NCI-H2171 (cell line): Measurements from ENCODE around the gene PRRG3.

ENCODE experiments used
- DNase-seq: peaks from one replicate; lab custom pipeline; 2025; lab: John Stamatoyannopoulos, UW

Gene PRRG3

DNA sequence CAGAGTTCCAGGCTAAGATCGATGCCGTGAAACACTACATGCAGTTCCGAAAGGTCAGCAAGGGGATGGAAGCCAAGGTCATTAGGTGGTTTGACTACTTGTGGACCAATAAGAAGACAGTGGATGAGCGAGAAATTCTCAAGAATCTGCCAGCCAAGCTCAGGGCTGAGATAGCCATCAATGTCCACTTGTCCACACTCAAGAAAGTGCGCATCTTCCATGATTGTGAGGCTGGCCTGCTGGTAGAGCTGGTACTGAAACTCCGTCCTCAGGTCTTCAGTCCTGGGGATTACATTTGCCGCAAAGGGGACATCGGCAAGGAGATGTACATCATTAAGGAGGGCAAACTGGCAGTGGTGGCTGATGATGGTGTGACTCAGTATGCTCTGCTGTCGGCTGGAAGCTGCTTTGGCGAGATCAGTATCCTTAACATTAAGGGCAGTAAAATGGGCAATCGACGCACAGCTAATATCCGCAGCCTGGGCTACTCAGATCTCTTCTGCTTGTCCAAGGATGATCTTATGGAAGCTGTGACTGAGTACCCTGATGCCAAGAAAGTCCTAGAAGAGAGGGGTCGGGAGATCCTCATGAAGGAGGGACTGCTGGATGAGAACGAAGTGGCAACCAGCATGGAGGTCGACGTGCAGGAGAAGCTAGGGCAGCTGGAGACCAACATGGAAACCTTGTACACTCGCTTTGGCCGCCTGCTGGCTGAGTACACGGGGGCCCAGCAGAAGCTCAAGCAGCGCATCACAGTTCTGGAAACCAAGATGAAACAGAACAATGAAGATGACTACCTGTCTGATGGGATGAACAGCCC lies 48.6 kb downstream of the PRRG3 start:
- no peak for DNase-seq

DNA sequence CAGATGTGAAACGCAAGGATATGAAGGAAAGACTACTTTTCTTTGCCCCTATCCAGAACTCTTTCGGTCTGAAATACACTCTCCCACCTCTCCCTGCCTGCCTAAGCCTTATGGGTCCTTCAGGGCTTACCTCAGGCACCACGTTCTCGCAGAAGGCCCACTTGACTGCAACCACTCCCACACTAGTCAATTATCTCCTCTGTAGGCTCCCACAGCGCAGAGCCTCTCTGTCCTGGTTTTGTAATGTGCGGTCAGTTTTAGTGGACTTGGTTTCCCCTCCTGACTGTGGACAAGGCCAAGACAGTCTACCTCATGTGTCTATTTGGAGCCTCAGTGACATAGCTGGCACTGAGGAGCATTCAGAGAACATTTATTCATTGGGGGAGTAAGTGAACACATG lies 50.4 kb downstream of the PRRG3 start:
- DNase-seq = no peak

DNA sequence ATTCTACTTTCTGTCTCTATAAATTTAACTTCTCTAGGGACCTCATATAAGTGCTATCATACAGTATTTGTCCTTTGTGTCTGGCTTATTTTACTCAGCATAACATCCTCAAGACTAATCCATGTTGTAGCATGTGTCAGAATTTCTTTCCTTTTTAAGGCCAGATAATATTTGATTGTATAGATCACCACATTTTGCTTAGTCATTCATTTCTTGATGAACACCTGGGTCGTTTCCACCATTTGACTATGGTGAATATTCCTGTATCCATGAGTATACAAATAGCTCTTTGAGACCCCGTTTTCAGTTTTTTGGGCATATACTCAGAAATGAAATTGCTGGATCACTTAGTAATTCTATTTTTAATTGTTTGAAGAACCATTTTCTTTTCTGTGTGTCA lies 51.2 kb downstream of the PRRG3 start:
- no peak for DNase-seq

DNA sequence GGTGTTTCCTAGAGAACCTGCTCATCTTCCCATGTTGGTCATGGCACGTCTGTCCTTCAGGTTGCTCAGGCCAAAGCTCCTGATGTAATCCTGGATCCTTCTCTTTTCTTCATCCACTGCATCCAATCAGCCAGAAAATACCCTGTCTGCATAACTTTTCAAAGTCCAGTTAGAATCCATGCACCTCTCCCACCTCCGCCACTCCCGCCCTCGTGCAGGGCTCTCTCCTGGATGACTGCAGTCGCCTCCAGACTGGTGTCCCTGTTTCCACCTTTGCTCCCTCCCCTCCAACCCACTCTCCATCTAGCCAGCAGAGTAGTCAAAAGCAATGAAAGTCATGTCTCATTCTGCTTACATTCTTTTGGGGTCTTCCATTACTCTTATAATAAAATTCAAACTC lies 55.3 kb downstream of the PRRG3 start:
- DNase-seq = no peak

DNA sequence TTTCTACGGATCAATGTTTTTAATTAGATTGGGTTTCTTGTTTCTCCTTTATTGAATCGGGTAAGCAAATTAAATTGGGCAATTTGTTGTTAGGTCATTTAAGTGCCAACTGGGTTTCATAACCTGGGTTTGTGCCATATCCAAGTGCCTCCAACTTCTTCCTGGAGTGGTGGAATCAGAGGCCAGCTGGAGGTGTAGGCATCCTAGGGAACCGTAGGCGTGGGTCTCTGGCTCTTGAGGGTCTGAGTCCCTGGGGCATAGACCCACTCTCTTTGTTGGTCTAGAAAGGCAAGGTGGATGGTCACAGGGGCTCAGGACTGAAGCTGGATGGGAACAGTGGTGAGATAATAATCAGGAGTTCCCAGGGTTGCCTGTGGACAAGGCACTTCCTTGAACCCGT lies 57.6 kb downstream of the PRRG3 start:
- DNase-seq = no peak

DNA sequence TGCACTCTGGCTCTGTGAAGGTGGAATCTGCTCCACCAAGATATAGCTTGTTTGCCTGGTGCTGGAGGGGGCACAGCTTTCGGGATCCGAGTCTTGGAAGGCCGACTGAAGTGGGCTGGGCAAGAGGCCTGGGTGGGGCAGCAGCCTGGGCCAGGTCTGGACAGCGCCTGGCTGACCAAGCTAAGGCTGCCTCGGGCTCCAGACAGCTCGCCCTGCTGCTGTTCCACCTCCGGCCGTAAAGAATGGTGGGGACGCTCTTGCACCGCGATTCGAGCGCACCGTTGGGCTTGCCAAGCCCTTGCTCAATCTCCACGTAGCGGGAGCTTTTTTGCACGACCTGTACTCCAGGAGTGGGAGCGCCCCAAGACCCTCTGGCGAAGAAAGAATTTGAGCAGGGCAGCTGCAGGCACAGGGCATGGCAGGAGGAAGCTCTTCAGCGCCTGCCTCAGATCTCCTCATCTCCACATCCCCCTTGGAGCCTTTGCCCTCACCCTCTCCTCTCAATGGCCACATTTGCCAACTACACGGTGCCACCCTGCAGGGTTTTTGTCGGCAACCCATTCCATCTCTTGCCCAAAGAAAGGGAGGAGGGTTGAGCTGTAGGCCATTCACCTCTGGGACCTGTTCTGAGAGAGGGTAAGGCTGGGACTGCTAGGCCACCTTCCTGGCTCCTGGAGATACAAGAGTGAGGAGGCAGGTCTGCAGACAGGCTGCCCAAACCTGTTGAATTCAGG lies 58.2 kb downstream of the PRRG3 start:
- DNase-seq = peak; percentile 23

DNA sequence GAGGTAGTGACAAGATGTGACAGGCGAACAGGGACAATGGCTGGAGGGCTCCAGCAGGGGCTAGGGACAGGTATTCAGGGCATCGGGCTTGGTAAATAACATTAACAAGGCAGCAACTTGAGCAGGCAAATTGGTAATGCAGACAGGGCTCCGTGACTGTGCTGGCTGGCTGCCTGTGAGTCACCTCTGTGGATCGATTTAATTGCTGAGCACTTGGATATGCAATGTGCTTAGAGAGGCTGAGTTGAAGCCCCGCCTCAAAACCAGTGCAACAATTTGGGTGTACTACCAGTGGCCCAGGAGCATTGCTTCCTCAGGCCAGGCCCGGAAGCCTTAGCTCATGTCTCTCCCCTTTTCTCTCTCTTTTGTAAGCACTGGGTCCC lies 58.8 kb downstream of the PRRG3 start:
- peak; percentile 29 for DNase-seq

DNA sequence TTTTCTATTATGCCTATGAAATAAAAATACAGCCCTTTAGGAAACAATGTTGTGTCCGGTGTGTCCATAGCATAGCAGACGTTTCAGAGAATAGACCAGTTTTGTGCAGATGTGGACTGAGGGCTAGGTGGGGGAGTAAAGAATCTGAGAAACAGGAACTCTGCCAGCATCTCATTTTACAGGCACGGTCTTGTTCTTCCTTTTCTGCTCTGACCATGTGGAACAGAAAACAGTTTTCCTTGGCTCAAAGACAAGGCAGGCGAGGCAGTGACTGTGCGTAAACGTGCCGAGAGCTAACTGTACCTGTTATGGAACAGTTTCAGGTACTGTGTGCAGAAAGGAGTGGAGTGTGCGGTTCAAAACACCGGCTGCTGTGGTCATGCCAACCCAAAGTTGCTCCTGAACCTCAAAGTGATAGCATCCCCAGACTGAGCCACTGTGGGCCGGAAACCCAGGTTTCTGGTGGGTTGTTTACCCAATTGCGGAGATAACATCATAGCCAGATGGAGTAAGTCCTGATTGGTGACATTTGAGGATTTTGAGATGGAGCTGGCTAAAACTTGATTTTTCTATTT lies 59.5 kb downstream of the PRRG3 start:
- peak; percentile 3 for DNase-seq
